IPS-15b (cell line): ENCODE measurements around the gene EYS.
"Not testable (repeated sequence)": the region's sequence is repeated elsewhere in the genome, so short reads cannot be mapped to it uniquely, and the experiment has no call there.

Experiments
- H3K27me3 ChIP-seq: one replicate; pipeline ENCODE4 v1.6.1; 2013; ENCODE audit warnings: low read length; ENCODE audit not compliant: control insufficient read depth, insufficient read depth
- H3K36me3 ChIP-seq: one replicate; pipeline ENCODE4 v1.6.1; 2013; ENCODE audit warnings: low read length; ENCODE audit not compliant: control insufficient read depth, insufficient read depth
- H3K4me1 ChIP-seq: one replicate; pipeline ENCODE4 v1.6.1; 2013; ENCODE audit warnings: mild to moderate bottlenecking, low read length; ENCODE audit not compliant: control insufficient read depth, insufficient read depth
- H3K4me3 ChIP-seq: one replicate; pipeline ENCODE4 v1.5.1; 2013; ENCODE audit warnings: low read depth, low read length
- H3K9ac ChIP-seq: one replicate; pipeline ENCODE4 v1.6.1; 2013; ENCODE audit warnings: low read depth, mild to moderate bottlenecking, low read length
- H3K9me3 ChIP-seq: one replicate; pipeline ENCODE4 v1.6.1; 2013; ENCODE audit warnings: mild to moderate bottlenecking, low read length; ENCODE audit not compliant: control insufficient read depth, insufficient read depth

EYS gene

GRCh38 chr6:63858691-63859090, 1848.3 kb downstream of the EYS start:
- Histone ChIP-seq H3K27me3 (no peaks in the 10 kb centered on the region), H3K36me3 (no peaks in the 10 kb centered on the region), H3K4me3 (no peak overlapping the region), H3K9me3 (no peaks in the 10 kb centered on the region), H3K9ac (no peak overlapping the region), H3K4me1 (no peaks in the 10 kb centered on the region)

- Histone ChIP-seq H3K9me3 (no peaks in the 10 kb centered on the region), H3K4me3 (no peak overlapping the region), H3K9ac (no peak overlapping the region), H3K27me3 (no peaks in the 10 kb centered on the region), H3K36me3 (no peaks in the 10 kb centered on the region), H3K4me1 (no peaks in the 10 kb centered on the region)
These were observed 1850.8 kb downstream of the EYS start for GRCh38 chr6:63856271-63856670.

- no peaks in the 10 kb centered on the region for H3K4me1 ChIP-seq
- H3K9me3 ChIP-seq: no peaks in the 10 kb centered on the region
- H3K9ac ChIP-seq: no peak overlapping the region
- no peak overlapping the region for H3K4me3 ChIP-seq
- H3K27me3 ChIP-seq: no peaks in the 10 kb centered on the region
- H3K36me3 ChIP-seq: no peaks in the 10 kb centered on the region
These were observed 1862.7 kb downstream of the EYS start for GRCh38 chr6:63844287-63844686.

- Histone ChIP-seq H3K4me3 (no peak overlapping the region), H3K27me3 (no peaks in the 10 kb centered on the region), H3K4me1 (no peaks in the 10 kb centered on the region), H3K9me3 (no peaks in the 10 kb centered on the region), H3K36me3 (no peaks in the 10 kb centered on the region), H3K9ac (no peak overlapping the region)
These were observed 1867.5 kb downstream of the EYS start for GRCh38 chr6:63839485-63839884.

- H3K4me3 ChIP-seq, H3K9me3 ChIP-seq, H3K9ac ChIP-seq, H3K27me3 ChIP-seq, H3K36me3 ChIP-seq, H3K4me1 ChIP-seq: not testable (repeated sequence)
These were observed 1878.3 kb downstream of the EYS start for GRCh38 chr6:63828678-63829077.

- H3K9me3 ChIP-seq: no peaks in the 10 kb centered on the region
- no peaks in the 10 kb centered on the region for H3K27me3 ChIP-seq
- H3K4me3 ChIP-seq: no peak overlapping the region
- no peak overlapping the region for H3K9ac ChIP-seq
- H3K36me3 ChIP-seq: no peaks in the 10 kb centered on the region
- H3K4me1 ChIP-seq: no peaks in the 10 kb centered on the region
These were observed 1882.3 kb downstream of the EYS start for GRCh38 chr6:63824722-63825121.

- H3K27me3 ChIP-seq: no peaks in the 10 kb centered on the region
- H3K9me3 ChIP-seq: no peaks in the 10 kb centered on the region
- H3K4me1 ChIP-seq: no peaks in the 10 kb centered on the region
- no peak overlapping the region for H3K4me3 ChIP-seq
- H3K36me3 ChIP-seq: no peaks in the 10 kb centered on the region
- H3K9ac ChIP-seq: no peak overlapping the region
These were observed 1885.6 kb downstream of the EYS start for GRCh38 chr6:63821442-63821841.

GRCh38 chr6:63819831-63820230, 1887.2 kb downstream of the EYS start:
- no peak overlapping the region for H3K9ac ChIP-seq
- no peak overlapping the region for H3K4me3 ChIP-seq
- H3K27me3 ChIP-seq: no peaks in the 10 kb centered on the region
- no peaks in the 10 kb centered on the region for H3K4me1 ChIP-seq
- H3K36me3 ChIP-seq: no peaks in the 10 kb centered on the region
- no peaks in the 10 kb centered on the region for H3K9me3 ChIP-seq

- no peaks in the 10 kb centered on the region for H3K4me1 ChIP-seq
- no peak overlapping the region for H3K4me3 ChIP-seq
- H3K36me3 ChIP-seq: no peaks in the 10 kb centered on the region
- no peaks in the 10 kb centered on the region for H3K27me3 ChIP-seq
- no peak overlapping the region for H3K9ac ChIP-seq
- no peaks in the 10 kb centered on the region for H3K9me3 ChIP-seq
These were observed 1889.5 kb downstream of the EYS start for GRCh38 chr6:63817492-63818050.

- Histone ChIP-seq H3K27me3 (no peaks in the 10 kb centered on the region), H3K4me3 (no peak overlapping the region), H3K4me1 (no peaks in the 10 kb centered on the region), H3K9me3 (no peaks in the 10 kb centered on the region), H3K36me3 (no peaks in the 10 kb centered on the region), H3K9ac (no peak overlapping the region)
These were observed 1890.0 kb downstream of the EYS start for GRCh38 chr6:63816982-63817436.

- H3K4me1 ChIP-seq: no peaks in the 10 kb centered on the region
- H3K36me3 ChIP-seq: no peaks in the 10 kb centered on the region
These were observed 1890.5 kb downstream of the EYS start for GRCh38 chr6:63816401-63816981.

GRCh38 chr6:63814459-63814858, 1892.6 kb downstream of the EYS start:
- Histone ChIP-seq H3K36me3 (no peaks in the 10 kb centered on the region), H3K9me3 (no peaks in the 10 kb centered on the region), H3K27me3 (no peaks in the 10 kb centered on the region), H3K4me3 (no peak overlapping the region), H3K9ac (no peak overlapping the region), H3K4me1 (no peaks in the 10 kb centered on the region)

More at GRCh38 chr6:63816401-63816981, 1890.5 kb downstream of the EYS start:
- Histone ChIP-seq H3K9ac (no peak overlapping the region), H3K4me3 (no peak overlapping the region), H3K27me3 (no peaks in the 10 kb centered on the region), H3K9me3 (no peaks in the 10 kb centered on the region)
